Liver (tissue), 9 donors: ENCODE data around the gene ITPKB. TPM values are rescaled to one million over a fixed set of nuclear protein-coding genes. Genes with fewer than 3 reads are reported as not detected.

ENCODE experiments used
- DNase-seq: peaks from one replicate; pipeline ENCODE4 v3.0.0-alpha.2; 2017; ENCODE audit warnings: low spot score
- H3K27ac ChIP-seq, 2 donors: one replicate each; pipeline ENCODE4 v1.7.0; 2013; ENCODE audit warnings: inconsistent platforms in 2 of 2, low read length in 2 of 2, control low read depth in 1 of 2, low read depth in 1 of 2, mild to moderate bottlenecking in 1 of 2
- H3K27me3 ChIP-seq, 4 donors: one replicate each; pipeline versions ENCODE4 v1.6.1 to v1.7.0; 2013; ENCODE audit warnings: low read length in 3 of 4, inconsistent platforms in 1 of 4, mild to moderate bottlenecking in 1 of 4, moderate library complexity in 1 of 4; ENCODE audit not compliant: control insufficient read depth in 4 of 4, insufficient read depth in 4 of 4
- H3K36me3 ChIP-seq, 4 donors: one replicate each; pipeline versions ENCODE4 v1.6.1 to v1.7.0; 2013; ENCODE audit warnings: low read length in 3 of 4, mild to moderate bottlenecking in 3 of 4, low read depth in 1 of 4, moderate library complexity in 1 of 4; ENCODE audit not compliant: control insufficient read depth in 4 of 4, insufficient read depth in 3 of 4
- H3K4me1 ChIP-seq, 4 donors: one replicate each; pipeline versions ENCODE4 v1.6.1 to v1.7.0; 2013; ENCODE audit warnings: low read length in 3 of 4, mild to moderate bottlenecking in 3 of 4, moderate library complexity in 1 of 4; ENCODE audit not compliant: control insufficient read depth in 4 of 4, insufficient read depth in 4 of 4
- H3K4me3 ChIP-seq, 3 donors: one replicate each; pipeline versions ENCODE4 v1.6.1 to v1.7.0; 2013; ENCODE audit warnings: low read length in 3 of 3, control low read depth in 1 of 3, low read depth in 1 of 3, mild to moderate bottlenecking in 1 of 3
- H3K9ac ChIP-seq, 2 donors: one replicate each; pipeline ENCODE4 v1.7.0; 2013; ENCODE audit warnings: low read length in 2 of 2, mild to moderate bottlenecking in 2 of 2, moderate library complexity in 2 of 2, control low read depth in 1 of 2, low read depth in 1 of 2
- H3K9me3 ChIP-seq, 4 donors: one replicate each; pipeline versions ENCODE4 v1.6.1 to v1.7.0; 2013; ENCODE audit warnings: low read length in 3 of 4; ENCODE audit not compliant: control insufficient read depth in 4 of 4
- ATF3 ChIP-seq: IDR thresholded peaks from 2 replicates; pipeline ENCODE4 v1.6.1; 2016; ENCODE audit warnings: antibody characterized with exemption
- CTCF ChIP-seq: fragments of 150-350 bp; IDR thresholded peaks from 2 replicates; pipeline ENCODE4 v1.5.1; 2017; ENCODE audit warnings: improper control_type of control experiment, low read depth, low read length; ENCODE audit not compliant: missing input control
- EGR1 ChIP-seq, 2 donors: IDR thresholded peaks; 2 replicates each; pipeline ENCODE4 v1.6.1; 2016 to 2018; ENCODE audit warnings: antibody characterized with exemption in 2 of 2, low read depth in 2 of 2
- FOXA1 ChIP-seq: IDR thresholded peaks from 2 replicates; pipeline ENCODE4 v1.6.1; 2016; ENCODE audit warnings: antibody characterized with exemption
- FOXA2 ChIP-seq: IDR thresholded peaks from 2 replicates; pipeline ENCODE4 v1.6.1; 2016; ENCODE audit warnings: antibody characterized with exemption
- HNF4A ChIP-seq, 2 donors: conservative IDR thresholded peaks; 2 replicates each; pipeline ENCODE4 v1.6.1; 2016; ENCODE audit warnings: antibody characterized with exemption in 2 of 2, mild to moderate bottlenecking in 2 of 2
- HNF4G ChIP-seq: IDR thresholded peaks from 2 replicates; pipeline ENCODE4 v1.6.1; 2016; ENCODE audit warnings: antibody characterized with exemption
- JUND ChIP-seq, 2 donors: IDR thresholded peaks; 2 replicates each; pipeline ENCODE4 v1.6.1; 2016; ENCODE audit warnings: antibody characterized with exemption in 2 of 2
- MAX ChIP-seq: IDR thresholded peaks from 2 replicates; pipeline ENCODE4 v1.6.1; 2016; ENCODE audit warnings: antibody characterized with exemption
- NR2F2 ChIP-seq: IDR thresholded peaks from 2 replicates; pipeline ENCODE4 v1.6.1; 2016; ENCODE audit warnings: antibody characterized with exemption
- RAD21 ChIP-seq, 2 donors: IDR thresholded peaks; 2 replicates each; pipeline ENCODE4 v1.6.1; 2016; ENCODE audit warnings: antibody characterized with exemption in 2 of 2, mild to moderate bottlenecking in 2 of 2
- REST ChIP-seq: IDR thresholded peaks from 2 replicates; pipeline ENCODE4 v1.6.1; 2016; ENCODE audit warnings: antibody characterized with exemption, mild to moderate bottlenecking
- RXRA ChIP-seq, 2 donors: IDR thresholded peaks; 2 replicates each; pipeline ENCODE4 v1.6.1; 2017 to 2018; ENCODE audit warnings: antibody characterized with exemption in 2 of 2, mild to moderate bottlenecking in 1 of 2
- SP1 ChIP-seq: IDR thresholded peaks from 2 replicates; pipeline ENCODE4 v1.6.1; 2018; ENCODE audit warnings: antibody characterized with exemption, mild to moderate bottlenecking
- TAF1 ChIP-seq: conservative IDR thresholded peaks from 2 replicates; pipeline ENCODE4 v1.6.1; 2016; ENCODE audit warnings: antibody characterized with exemption, mild to moderate bottlenecking
- YY1 ChIP-seq: IDR thresholded peaks from 2 replicates; pipeline ENCODE4 v1.6.1; 2016; ENCODE audit warnings: antibody characterized with exemption, mild to moderate bottlenecking
- ZBTB33 ChIP-seq: IDR thresholded peaks from 2 replicates; pipeline ENCODE4 v1.6.1; 2016; ENCODE audit warnings: antibody characterized with exemption
- WGBS: extraction: QIAGEN DNeasy Blood & Tissue Kit; methylation state at CpG from one replicate; pipeline ENCODE4 v1.1.7; 2013; 5-methylcytosine and 5-hydroxymethylcytosine counted together
- polyA plus RNA-seq, 2 donors: library from polyadenylated mRNA; stranded (reverse) in 1 of 2; unstranded in 1 of 2; fragments of 200-250 nt in 1 of 2; fragments of >200 nt in 1 of 2; fragmentation: Nextera tagmentation in 1 of 2; extraction: Ambion mirVana in 1 of 2; gene quantifications; one replicate each; pipeline versions ENCODE4 v1.2.1 to v1.2.3, GENCODE V29; 2013 to 2015
- total RNA-seq, 2 donors: library from RNA; depleted of rRNA; stranded (reverse); fragments of >200 nt; gene quantifications; one replicate each; pipeline ENCODE4 v1.2.3, GENCODE V29; 2014
- donor health status: healthy.
- donor health status: healthy.
- donor health status: healthy.
- donor health status: healthy.
- donor health status: healthy.

ITPKB gene
- total and polyA plus RNA-seq, 4 donors: 0.61 to 5.8 (median 3.7) TPM

- no peak overlapping the region for H3K4me3 ChIP-seq
- no peaks in the 10 kb centered on the region for H3K9me3 ChIP-seq
- H3K36me3 ChIP-seq: no peaks in the 10 kb centered on the region
- no peaks in the 10 kb centered on the region for H3K4me1 ChIP-seq
- H3K27me3 ChIP-seq: no peaks in the 10 kb centered on the region
- 68% methylated on average over 16 of the region's 16 CpGs for WGBS
- DNase-seq: no peak
- H3K27ac ChIP-seq: no peak overlapping the region
- no peak overlapping the region for H3K9ac ChIP-seq
- TF ChIP-seq ZBTB33: no peak
- no peak for TF ChIP-seq FOXA2
- no peak for TF ChIP-seq REST
- no peak for TF ChIP-seq RXRA (IDR thresholded peaks at IDR 0.05)
- TF ChIP-seq ATF3: no peak
- TF ChIP-seq YY1: no peak
- TF ChIP-seq NR2F2: no peak
- TF ChIP-seq EGR1 (IDR thresholded peaks at IDR 0.05; ENCODE audit: low read depth in 2 of 2): no peak
- no peak for TF ChIP-seq RAD21 (IDR thresholded peaks at IDR 0.05)
- TF ChIP-seq CTCF: no peak
- no peak for TF ChIP-seq JUND (IDR thresholded peaks at IDR 0.05)
- no peak for TF ChIP-seq HNF4G
- TF ChIP-seq MAX: no peak
- TF ChIP-seq HNF4A (conservative IDR thresholded peaks at IDR 0.05): no peak
- TF ChIP-seq TAF1: no peak
- no peak for TF ChIP-seq SP1
- TF ChIP-seq FOXA1: no peak
Observed at GRCh38 chr1:226586650-226587422, 152.2 kb downstream of the ITPKB start.
